HuH-7.5 (cell line): ENCODE results near the gene SNHG17.
"Not testable (repeated sequence)": the region's sequence is repeated elsewhere in the genome, so short reads cannot be mapped to it uniquely, and the experiment has no call there.

Source experiments
- DNase-seq: peaks from one replicate; pipeline ENCODE4 v3.0.0; 2011; ENCODE audit warnings: low spot score

The SNHG17 gene

DNA sequence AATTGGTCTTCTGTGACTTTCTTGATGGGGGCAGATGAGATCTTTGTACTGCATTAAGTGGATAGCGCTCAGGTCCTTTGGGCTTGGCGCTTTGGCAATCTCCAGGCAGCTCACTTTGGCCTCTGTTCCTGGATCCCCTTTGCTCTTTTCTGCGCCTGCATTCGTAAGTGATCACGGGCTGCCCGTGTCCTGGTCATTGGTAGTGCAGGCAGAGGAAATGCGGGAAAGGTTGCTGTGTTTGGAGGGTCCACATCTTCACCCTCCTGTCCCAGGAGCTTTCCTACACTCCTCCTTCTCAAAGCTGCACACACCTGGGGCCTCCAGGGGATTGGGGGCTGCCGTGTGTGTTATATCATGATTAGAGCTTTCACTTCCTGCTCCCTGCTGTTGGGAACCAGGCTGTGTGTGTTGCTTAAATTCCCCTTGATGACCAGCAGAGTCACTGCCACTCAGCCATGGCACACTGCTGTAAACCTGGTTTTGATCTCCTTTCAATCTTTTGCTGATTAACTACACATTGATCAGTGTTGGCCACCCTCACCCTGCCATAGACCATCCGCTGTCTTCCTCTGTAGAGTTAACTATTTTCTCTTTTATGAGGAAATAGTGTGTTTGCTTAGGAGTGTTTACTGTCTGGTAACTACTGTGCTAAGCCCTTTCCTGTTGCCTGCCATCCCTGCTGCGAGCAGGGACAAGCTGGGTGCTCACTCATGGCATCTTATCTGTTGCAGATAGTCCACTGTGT lies 13.0 kb upstream of the SNHG17 start:
- peak; percentile 45 for DNase-seq

DNA sequence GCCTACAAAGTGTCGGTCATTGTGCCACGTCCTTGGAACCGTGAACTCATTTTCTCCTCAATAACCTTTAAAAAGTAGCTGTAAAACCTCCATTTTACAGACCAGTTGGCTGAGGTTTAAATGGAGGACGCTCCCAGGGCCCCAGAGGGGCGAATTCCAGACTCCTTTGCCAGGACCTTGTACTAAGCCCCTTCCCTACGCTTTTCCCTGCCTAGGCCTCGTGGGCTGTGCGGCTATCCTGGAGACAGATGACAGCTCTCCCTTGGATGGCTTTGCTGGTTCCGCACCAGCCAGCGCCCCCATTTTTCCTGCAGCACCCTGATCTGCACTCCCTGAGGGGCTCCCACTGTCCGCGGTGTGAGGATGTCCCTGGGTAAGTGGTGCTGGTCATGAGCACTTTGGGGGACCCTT lies 12.1 kb upstream of the SNHG17 start:
- DNase-seq, result no peak

DNA sequence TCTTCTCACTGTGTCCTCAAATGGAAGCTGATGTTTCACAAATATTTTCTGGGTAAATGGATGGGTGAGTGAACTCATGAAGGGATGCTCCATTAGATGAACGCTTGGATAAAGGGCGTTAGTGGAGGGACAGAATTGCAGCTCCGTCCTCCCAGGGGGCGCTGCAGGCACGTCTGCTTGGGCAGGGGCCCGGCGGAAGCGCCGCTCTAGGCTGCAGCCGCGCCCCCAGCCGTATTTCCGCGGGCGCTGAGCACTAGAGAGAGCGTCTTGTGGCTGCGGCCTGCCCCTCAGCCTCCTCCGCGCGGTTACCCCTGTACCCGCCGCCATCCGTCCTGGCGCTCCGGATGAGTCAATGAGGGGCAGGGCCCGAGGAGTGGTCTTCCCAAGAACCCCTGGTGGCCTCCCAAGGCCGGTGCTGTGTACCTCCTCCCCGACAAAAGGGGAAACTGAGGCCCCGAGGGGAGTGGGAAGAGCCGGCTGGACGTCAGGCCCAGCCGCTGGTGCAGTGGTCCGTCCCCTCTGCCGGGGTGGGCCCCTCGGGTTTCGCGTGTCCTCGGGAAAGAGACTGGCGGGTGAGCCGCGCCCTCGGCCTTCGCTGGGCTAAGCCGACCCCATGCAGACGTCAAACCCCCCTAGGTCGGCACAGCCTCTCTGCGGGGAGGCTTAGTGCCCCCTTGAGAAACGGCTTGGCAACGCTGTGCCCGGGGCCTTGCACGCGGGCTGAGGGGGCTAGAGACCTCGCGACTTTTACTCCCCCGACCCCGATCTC lies 11.5 kb upstream of the SNHG17 start:
- peak; percentile 74 for DNase-seq

DNA sequence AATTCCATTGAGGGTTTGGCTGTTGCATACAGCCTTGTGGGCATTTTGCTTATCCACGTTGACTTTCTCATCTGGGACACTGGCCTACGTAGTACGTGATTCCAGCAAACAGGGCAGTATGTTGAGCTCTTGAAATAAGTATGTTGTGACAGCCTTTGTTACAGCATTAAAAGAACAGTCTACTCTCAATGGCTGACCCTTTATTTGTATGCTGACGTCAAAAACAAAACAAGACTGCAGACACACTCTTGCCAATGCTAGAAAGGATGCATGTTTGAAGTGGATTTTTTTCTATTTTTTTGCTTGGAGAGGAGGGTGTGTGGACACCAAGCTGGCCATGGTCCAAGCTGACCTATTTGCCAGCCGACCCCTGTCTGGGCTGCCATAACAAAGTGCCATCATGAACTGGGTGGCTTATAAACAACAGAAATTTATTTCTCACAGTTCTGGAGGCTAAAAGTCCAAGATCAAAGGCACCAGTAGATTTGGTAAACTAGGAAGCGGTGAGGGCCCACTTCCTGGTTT lies 10.8 kb upstream of the SNHG17 start:
- no peak for DNase-seq

DNA sequence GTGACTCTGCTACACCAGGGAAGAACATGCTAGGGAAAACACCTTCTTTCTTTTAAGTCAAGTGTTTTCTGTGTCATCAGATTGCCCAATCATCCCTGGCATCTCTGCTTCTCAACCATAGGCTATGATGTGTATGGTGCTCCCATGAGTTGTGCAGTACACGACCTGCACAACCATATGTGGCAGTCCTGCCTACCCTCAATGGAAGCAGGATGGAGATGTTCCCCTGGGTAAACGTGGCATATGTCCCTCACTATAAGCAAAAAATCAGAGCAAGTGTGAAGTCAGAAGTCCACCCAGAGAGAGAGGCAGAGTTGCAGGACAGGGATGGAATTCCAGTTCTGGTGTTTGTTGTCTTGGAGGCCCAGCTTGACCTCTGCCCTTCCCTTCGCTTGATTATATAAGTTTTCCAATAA lies 10.3 kb upstream of the SNHG17 start:
- DNase-seq, result no peak

DNA sequence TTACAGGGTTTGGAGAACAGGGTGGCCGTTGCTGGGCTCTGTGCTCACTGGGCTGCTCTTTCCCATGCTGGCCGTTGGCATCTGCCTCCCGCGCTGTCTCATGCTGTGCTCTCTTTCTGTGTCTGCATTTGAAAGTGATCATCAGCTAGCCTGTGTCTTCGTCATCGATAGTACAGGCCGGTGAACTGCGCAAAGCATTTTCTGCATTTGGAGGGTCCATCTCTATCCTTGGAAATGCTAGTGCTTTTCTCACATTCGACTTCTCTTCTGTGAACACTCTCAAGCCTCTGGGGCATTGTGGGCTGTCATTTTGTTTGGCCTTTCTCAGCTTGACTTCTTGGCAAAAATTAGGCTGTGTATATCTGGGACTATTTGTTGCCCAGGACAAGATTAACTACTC lies 6.8 kb upstream of the SNHG17 start:
- no peak for DNase-seq

DNA sequence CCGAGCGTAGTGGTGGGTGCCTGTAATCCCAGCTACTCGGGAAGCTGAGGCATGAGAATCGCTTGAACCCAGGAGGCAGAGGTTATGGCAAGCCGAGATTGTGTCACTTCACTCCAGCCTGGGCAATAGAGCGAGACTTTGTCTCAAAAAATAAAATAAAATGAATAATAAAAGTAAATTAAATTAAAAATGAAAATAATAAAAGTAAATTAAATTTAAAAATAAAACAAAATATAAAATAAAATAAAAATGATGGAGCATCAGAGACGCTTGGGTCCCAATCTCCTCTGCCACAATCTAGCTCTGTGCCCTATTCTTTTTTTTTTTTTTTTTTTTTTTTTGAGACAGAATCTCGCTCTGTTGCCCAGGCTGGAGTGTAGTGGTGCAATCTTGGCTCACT lies 6.0 kb upstream of the SNHG17 start:
- DNase-seq, result not testable (repeated sequence)

DNA sequence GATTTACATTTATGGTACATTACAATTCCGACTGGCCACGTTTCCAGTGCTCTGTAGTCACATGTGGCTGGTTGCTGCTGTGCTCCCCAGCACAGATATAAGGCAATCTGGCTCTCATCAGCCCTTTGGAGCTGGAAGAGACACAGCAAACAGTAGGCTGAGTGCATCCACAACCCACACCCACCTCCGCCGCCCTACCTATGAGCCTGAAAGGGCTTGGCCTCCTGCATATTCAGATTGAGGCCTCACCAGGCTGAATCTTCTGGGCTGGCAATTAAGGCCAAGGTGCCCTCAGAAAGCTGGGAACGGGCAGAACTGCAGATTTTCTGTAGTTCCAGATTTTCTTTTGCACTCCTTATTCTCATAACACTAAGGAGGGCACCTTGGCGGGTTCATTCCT lies 2.7 kb upstream of the SNHG17 start:
- no peak for DNase-seq

DNA sequence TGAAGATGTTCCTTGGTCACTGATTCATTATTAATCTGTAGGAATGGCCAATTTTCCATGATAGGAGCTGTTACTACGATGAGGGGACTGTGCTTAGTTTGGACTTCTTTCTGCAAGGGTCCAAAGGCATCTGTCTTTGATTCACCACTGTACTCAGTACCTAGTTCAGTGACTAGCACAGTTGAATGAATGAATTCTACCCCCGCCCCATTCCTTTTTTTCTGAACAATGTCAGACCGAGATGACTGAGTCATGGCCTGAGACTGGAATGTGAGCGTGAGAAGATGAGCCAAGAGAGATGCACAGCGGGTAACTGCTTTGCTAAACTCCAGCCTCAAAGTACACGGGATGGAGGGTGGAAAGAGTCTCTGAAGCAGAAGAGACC lies 419 bp upstream of the SNHG17 start:
- DNase-seq, result no peak

DNA sequence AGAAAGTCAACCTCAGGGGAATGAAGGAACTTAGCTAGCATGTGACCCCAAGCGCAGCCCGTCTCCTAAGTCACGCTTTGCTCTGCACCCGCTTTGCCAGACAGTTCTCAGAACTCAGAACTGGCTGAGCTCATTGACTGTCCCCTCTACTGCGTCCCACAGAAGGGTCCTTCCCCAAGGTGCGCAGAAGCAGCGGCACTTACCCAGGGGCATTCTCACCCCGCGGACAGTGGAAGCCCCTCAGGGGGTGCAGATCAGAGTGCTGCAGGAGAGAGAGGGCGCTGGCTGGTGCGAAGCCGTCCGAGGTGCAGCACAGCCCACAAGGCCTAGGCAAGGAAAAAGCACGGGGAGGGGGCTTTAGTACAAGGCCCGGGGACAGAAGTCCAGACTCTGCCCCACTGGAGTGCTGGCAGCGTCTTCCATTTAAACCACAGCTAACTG lies 807 bp downstream of the SNHG17 start:
- no peak for DNase-seq

DNA sequence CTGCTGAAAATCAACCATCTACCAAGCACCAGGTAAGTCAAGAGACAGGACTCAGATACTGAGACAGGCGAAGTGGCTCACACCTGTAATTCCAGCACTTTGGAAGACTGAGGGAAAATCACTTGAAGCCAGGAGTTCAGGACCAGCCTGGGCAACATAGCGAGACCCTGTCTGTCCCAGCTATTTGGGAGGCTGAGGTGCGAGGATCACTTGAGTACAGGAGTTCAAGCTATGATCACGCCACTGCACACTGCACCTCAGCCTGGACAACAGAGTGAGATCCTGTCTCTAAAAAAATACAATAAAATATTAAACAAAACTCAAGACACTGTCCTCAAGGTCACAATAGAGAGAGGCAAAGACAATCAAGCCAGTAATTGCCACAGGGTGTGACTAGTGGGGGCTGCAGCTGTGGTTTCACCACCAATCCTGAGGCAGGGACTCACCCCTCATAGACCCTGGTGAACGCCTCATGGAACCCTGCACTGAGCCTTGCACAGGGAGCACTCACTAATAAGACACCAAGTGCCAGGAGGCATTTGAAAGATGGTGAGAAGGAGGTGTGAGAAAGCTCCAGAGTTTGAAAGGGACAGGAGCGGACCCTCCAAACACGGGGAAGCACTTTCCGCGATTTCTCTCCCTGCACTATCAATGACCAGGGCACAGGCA lies 1.7 kb downstream of the SNHG17 start:
- DNase-seq, result no peak

DNA sequence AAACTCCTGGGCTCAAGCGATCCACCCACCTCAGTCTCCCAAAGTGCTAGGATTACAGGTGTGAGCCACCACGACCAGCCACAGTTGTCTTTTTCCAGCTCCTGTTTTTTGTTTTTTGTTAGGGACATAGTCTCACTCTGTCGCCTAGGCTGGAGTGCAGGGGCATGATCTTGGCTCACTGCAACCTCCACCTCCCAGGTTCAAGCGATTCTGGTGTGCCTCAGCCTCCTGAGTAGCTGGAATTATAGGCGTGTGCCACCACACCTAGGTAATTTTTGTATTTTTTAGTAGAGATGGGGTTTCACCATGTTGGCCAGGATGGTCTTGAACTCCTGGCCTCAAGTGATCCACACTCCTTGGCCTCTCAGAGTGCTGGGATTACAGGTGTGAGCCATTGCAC lies 2.3 kb downstream of the SNHG17 start:
- not testable (repeated sequence) for DNase-seq

DNA sequence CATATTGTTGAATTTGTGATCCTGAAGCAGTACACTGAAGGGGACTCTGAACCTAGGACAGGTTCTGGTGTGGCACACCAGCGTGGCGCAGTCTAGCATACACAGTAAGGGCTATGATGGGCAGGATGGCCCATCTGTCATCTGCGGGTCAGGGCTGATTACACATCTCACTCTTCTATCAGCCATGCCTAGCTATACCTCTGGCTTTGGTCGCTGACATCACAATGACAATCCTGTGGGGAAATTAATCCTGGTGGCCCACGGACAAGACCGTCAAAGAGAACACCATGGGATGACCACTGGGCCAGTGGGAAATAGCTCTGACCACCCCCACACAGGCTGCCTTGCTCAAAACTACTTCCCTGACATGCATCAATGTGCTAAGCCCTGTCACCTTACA lies 2.8 kb downstream of the SNHG17 start:
- no peak for DNase-seq

DNA sequence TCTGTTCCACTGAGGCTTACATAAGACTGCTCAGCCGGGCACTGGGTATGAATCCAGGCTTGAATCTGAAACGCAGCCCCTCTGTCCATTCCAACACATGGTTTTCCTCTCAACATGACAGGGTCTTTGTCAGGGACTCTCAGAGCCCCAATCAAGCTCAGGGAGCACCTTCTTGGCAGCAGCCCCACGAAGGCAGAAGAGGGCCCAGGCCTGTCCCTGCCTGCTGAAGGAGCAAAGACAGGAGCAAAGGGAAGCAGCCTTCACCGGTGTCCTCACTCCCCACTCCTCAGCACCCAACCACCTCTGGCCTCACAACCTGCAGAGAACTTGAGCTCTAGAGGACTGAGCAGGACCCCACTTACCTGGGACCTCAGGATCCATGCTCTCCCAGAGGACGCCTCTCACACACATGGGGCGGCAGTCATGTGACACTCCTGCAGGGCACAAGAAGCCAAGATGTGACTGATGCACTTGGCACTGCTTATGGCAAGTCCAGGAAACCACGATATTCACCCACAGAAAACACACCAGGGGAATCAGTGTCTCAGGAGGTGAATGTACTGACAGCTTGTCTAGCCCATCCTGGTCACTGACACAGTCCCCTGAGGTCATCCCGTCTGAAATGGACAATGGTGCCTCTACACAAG lies 4.3 kb downstream of the SNHG17 start:
- DNase-seq, result no peak

DNA sequence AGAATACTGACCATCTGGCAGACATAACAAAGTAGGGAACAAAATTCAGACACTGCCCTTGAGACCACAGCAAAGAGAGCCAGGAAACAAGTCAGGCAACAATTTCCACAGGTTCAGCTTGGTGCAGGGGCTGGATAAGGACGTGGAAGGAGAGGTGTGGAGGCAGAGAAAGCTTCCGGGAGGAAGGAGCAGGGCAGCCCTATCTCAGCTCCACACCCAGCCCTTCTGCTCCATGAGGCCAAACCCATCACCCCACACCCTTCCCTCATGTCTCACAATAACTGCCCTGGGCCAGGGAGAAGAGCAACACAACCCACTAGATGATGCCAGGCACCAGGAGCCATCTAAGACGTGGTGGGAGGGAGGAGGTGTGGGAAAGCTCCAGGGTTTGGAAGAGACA lies 5.8 kb downstream of the SNHG17 start:
- no peak for DNase-seq

DNA sequence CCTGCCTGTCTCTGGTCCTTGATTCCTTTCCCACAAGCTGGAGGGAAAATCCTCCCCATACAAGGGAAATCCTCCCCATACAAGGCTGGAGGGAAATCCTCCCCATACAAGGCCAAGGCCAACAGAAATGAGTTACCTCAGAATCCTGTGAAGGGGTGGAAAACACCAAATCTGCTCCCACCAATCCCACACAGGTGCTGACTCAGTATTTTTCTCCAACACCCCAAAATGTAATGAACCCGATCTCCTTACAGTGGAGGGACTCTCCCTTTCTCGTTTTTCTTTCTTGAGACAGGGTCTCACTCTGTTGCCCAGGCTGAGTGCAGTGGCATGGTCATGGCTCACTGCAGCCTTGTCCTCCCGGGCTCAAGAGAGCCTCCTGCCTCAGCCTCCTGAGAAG lies 6.3 kb downstream of the SNHG17 start:
- no peak for DNase-seq

DNA sequence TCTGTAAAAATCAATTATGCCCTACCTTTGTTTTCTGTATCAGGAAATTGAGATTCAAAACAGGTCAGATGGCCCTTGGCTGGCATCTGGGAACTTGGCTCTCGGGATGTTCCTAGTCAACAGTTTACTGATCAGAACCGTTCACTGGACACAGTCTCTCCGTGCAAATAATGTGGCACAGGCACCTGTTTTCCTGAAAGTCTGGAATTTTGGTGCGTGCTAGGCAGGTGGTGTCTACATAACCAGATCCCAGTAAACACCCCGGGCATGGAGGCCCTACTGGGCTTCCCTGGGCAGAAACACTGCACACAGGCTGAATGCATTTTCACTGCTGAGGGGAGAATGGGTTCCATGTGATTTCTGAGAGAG lies 7.5 kb downstream of the SNHG17 start:
- DNase-seq, result no peak

DNA sequence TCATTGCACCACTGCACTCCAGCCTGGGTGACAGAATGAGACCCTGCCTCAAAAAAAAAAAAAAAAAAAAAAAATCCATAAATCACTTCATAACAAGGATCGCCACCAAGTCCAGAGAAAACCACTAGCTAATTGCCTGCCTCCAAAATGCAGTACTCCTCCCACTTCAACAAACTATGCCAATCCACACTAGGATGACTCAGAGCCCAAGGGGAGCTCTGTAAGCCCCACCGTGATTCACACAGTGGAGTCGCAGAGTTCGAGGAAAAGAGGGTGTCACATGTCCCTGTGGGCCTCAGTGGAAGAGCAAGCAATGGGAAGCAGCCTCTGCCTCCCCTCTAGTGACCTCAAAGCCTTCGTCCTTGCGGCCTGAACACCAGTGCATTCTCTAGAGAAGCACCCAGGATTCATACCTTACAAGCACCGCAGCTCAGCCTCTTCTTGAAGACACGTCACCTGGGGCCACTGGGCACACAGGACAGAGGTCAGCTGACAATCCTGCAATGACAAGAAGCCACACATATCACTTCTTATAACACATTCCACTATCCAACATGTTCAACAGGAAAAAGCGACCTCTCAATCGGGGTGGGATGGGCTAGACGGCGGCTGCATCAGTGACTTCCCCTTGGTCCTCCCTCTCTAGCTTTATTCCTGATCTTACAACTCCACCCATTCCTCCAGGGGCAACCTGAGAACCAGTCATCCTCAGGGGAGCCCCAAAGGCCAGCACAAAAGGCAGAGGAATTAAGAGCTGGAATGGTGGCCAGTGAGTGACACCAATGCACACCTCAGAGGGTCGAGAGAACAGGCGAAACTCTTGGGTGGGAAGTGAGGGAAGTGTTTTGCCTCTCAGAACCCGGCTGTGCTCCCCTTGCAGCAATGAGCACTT lies 8.9 kb downstream of the SNHG17 start:
- DNase-seq, result no peak

DNA sequence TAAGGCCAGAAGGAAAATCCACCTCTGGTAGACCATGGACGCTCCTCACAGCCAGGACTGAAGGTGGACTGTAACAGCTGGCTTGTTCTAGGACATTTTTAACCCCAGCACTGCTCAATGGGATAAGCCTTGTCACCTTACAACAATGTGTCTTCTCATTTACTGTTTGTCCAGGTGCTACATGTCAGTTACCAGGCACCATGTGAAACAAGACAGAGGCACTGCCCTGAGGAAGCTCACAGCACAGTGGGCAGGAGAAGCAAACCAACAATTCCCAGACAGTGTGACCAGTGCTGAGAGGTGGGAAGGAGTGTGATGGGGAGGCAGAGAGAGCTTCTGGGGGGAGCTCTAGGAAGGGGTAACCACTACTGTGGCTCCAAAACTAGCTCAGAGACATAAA lies 10.7 kb downstream of the SNHG17 start:
- no peak for DNase-seq

DNA sequence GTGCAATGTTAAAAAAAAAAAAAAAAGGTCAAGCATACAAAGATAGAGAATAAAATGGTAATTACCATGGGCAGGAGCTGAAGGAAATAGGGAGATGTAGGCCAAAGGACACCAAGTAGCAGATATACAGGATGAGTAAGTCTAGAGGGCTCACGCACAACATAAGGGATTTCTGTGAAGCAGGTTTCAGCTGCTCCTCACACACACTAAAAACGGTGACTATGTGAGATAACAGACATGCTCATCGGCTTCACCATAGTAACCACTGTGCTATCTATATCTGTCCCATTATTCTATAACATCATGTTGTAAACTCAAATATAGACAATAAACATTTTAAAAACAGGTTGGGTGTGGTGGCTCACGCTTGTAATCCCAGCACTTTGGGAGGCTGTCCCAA lies 11.6 kb downstream of the SNHG17 start:
- DNase-seq, result no peak

DNA sequence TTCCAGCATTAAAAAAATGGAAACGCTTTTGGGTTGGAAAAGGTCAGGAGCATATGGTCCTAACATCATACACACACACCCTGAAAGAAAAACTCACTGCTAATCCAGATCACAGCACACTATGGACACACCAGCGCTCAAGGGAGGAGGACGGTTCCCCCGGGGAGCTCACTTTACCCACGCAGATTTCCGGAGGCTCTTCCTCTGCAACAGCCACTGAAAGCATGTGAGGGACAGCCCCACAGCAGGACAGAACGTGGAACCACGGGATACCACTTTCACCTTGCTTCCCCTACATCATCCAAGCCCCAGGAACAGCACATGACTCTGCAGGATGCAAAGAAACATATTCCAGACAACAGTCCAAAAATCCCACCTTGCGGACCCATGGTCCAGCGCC lies 13.2 kb downstream of the SNHG17 start:
- no peak for DNase-seq
